AG20443 (cell line): Measurements from ENCODE around the gene ALX4.
A peak's percentile ranks its signal among the peaks of the same experiment; 100 is the strongest.

Source experiments
- DNase-seq: peaks from one replicate; pipeline ENCODE4 v3.0.0; 2012; ENCODE audit warnings: low spot score, mixed read lengths

The ALX4 gene

DNA sequence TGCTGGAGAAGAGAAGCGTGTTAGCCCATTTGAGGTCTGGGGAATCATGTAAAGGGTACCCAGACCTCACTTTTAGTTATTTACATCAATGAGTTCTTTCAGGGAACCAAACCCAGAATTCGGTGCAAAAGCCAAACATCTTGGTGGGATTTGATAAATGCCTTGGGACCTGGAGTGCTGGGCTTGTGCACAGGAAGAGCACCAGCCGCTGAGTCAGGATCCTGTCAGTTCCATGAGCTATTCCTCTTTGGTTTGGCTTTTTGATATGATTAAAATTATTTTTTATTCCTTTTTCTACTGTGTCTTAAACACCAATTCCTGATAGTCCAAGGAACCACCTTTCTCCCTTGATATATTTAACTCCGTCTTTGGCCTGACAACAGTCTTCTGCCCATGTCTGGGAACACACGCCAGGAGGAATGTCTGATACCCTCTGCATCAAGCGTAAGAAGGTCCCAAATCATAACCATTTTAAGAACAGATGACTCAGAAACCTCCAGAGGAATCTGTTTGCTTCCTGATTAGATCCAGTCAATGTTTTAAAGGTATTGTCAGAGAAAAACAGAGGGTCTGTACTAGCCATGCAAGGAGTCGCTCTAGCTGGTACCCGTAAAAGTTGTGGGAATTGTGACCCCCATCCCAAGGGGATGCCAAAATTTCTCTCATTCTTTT lies 65.2 kb downstream of the ALX4 start:
- no peak for DNase-seq

- peak; percentile 69 for DNase-seq
Observed at GRCh38 chr11:44243595-44244343, 66.2 kb downstream of the ALX4 start.

DNA sequence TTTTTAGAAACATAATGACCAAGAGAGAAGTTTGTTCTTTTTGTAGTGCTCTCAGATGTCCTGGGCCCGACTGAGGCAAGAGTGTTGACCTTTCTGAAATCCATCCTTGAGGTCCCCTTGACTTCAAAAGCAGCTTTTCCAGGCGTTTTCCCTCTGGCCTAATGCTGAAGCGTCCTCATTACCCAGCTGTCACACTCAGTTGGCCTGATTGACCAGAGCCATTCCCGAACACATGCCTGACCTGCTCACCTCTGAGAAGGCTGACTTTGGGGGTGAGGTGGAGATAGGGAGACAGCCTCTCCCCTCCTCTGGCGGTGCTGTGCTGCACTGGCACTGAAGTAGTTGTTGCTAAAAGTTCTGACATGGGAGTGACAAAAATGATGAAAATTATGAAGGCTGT lies 66.9 kb downstream of the ALX4 start:
- no peak for DNase-seq

DNA sequence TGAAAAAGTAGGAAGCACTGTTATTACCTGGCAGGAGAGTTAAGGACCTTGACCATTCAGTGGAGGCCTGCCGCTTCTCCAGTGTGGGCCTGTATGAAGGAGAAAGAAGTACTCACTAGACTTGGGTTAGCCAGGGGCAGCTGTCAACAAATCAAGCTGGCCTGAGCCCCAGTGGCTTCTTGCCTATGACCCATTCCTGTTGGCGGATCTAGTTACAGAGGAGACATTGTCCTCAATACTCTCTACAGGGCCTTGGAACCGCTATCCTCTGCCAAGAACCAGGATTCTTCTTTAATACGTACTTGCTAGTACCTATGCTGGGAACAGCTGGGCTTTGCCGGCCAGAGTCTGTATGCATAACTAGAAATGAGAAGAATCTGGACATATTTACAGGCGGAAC lies 68.1 kb downstream of the ALX4 start:
- no peak for DNase-seq

- no peak for DNase-seq
Observed at GRCh38 chr11:44237156-44237555, 72.8 kb downstream of the ALX4 start.

DNA sequence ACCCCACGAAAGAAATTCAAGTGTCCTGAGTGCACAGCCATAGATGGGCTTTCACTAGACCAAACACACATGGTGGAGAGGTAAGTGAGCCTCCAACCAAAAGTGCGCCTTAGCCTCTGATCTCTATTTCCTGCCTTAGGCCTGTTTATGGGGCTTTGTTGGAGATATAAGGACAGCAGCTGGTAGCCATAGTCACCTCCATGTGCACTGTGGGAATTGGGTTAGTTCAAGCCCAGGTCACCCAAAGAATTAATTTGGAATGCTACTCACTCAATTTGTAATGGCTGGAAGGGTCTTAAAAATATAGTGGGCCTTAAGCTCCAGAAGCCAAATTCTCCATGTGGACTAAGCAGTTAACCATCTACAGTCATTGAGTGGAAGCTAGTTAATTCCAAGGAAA lies 73.6 kb downstream of the ALX4 start:
- DNase-seq: no peak

GRCh38 chr11:44235765-44236201 lies 74.2 kb downstream of the ALX4 start:
- DNase-seq: no peak

DNA sequence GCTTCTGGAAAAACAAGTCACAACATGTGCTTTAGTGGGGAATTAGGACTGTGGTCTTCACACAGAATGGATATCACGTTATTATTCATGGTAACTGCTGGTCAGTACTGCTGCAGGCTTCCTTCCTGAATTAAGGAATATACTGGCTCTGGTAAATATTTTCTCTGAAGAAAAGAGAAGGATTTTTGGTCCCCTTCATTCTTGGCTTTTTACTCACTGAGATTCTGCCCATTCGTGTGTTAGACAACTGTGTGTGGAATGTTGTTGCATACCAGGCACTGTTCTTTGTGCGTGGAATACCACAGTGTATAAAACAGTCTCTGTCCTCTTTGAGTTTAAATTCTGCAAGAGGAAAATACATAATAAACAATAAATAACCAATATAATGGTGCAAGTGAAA lies 80.3 kb downstream of the ALX4 start:
- peak; percentile 55 for DNase-seq

DNA sequence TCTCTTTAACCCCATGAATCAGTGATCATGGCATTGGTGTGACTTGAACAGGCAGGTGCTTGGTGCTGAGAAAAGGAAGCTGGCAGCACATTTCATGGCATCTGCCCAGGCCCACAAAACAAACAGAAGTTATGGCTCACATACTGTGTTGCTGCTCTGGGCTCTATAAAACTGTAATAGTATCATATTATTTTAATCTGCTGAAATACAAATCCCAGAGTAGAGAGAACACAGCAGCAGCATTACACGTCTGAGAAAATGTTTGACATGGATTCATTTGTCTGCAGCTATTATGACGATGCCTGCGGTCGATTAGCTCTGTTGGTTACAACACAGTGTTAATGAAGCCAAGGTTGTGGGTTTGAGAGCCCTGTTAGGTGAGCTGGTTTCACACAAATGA lies 80.8 kb downstream of the ALX4 start:
- no peak for DNase-seq

GRCh38 chr11:44228379-44228778 lies 81.6 kb downstream of the ALX4 start:
- DNase-seq: no peak

- DNase-seq: no peak
Observed at GRCh38 chr11:44226945-44227344, 83.0 kb downstream of the ALX4 start.

- no peak for DNase-seq
Observed at GRCh38 chr11:44226490-44226889, 83.4 kb downstream of the ALX4 start.

GRCh38 chr11:44224867-44225501 lies 85.0 kb downstream of the ALX4 start:
- no peak for DNase-seq

DNA sequence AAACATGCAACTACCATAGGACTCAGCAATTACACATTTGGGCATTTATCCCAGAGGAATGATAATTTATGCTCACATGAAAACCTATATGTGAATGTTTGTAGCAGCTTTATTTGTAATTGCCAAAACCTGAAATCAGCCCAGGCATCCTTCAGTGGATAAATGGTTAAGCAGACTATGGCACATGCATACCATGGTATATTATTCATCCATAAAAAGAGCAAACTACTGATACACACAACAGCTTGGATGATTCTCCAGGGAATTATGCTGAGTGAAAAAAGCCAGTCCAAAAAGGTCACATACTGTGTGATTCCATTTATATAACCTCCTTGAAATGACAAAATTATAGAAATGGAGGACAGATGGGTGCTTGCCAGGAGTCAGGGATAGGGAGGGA lies 86.7 kb downstream of the ALX4 start:
- peak; percentile 25 for DNase-seq

- DNase-seq: no peak
Observed at GRCh38 chr11:44221992-44222391, 87.9 kb downstream of the ALX4 start.

- no peak for DNase-seq
Observed at GRCh38 chr11:44221456-44221855, 88.5 kb downstream of the ALX4 start.

DNA sequence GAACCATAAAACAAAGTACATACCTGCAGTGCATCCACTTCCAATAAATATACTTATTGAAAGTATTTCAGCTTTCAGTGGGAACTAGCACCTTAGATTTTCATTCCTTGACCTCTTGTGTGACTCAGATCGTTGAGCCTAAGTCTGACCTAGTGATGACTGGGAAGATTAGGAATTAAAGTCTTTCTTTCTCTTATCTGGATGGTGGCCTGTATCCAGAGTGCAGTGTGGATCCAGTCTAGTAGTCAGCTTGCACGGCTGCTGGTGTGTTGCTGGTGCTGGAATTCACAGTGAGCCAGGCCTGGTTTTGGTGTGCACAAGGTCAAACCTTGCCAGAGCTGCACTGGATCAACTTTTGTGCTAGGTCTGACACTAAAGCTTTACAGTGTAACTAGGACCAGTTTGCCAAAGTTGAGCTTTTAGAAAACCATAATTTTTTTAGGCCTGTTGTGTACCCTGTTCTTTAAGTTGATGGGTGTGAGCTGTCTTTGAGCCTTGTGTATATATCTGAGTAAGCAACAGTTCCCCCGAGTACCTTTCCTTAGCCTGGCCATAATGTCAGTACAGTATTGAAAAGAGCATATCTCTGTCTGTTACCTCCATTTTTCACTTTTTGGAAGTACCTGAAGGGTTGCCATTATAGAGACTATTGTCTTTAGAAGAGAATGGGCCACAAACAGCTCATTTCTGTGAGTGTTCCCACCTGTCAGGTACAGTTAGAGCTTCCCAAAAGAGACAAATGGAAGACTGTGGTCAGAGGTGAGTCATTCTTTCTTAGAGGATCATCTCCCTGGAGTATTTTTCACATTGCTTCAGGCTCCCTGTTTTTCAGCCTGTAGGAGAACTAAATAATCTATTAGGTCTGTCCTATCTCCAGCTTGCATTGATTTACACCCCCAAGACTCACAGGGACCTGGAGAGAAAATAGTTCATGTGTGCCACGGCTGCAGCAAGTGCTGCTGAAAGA lies 89.8 kb downstream of the ALX4 start:
- no peak for DNase-seq

DNA sequence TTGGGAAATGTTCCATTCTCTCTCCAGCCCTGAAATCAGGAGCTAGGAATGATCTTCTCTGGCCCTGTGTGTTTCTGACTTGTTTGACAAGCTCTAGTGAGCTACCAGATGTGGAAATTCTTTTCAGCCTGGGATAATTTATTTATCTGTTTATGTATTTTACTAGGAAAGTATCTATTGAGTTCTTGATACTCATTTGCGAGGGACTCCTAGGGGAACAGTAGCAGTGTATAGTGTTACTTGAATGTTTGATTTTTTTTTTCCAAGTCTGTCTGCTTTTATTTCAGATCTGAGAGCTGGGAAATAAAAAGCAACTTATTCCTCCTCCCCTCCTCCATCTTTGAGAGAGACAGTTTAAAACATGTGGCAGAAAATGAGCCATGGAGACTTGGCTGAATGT lies 92.5 kb downstream of the ALX4 start:
- DNase-seq: no peak

DNA sequence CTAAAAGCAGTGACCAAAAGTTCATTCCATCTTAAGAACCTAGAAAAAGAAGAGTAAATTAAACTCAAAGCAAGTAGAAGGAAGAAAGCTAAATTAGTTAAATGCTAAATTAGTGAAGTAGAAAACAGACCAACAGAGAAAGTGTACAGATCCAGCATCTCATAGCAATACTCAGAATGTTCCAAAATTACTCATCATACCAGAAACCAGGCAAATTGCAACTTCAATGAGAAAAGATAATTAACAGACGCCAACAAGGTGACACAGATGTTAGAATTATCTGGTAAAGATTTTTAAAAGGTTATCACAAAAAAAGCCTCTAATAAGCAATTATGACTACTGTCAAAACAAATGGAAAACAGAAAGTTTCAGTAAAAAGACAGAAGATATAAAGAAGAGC lies 96.8 kb downstream of the ALX4 start:
- DNase-seq: no peak

DNA sequence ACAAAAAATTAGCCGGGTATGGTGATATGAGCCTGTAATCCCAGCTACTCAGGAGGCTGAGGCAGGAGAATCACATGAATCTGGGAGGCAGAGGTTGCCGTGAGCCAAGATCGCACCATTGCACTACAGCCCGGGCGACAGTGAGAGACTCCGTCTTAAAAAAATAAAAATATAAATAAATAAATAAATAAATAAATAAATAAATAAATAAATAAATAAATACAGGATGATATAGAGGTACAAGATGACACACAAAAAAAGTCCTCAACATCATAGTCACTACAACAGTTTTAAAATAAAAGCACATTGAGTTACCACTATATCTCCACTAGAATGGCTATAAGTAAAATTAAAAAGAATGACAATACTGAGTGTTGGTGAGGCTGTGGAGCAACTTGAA lies 97.8 kb downstream of the ALX4 start:
- no peak for DNase-seq
